ENCODE results near the gene PPP1R3D. TPM values are rescaled to one million over a fixed set of nuclear protein-coding genes. Genes with fewer than 3 reads are reported as not detected.
A peak's percentile ranks its signal among the peaks of the same experiment; 100 is the strongest.

The PPP1R3D gene
- total and polyA plus RNA-seq, 2 of the 13 experiments (the other 11 are each of a cell fraction or from before 2014, with no cell fraction given): 1.2 to 3.7 TPM

DNA sequence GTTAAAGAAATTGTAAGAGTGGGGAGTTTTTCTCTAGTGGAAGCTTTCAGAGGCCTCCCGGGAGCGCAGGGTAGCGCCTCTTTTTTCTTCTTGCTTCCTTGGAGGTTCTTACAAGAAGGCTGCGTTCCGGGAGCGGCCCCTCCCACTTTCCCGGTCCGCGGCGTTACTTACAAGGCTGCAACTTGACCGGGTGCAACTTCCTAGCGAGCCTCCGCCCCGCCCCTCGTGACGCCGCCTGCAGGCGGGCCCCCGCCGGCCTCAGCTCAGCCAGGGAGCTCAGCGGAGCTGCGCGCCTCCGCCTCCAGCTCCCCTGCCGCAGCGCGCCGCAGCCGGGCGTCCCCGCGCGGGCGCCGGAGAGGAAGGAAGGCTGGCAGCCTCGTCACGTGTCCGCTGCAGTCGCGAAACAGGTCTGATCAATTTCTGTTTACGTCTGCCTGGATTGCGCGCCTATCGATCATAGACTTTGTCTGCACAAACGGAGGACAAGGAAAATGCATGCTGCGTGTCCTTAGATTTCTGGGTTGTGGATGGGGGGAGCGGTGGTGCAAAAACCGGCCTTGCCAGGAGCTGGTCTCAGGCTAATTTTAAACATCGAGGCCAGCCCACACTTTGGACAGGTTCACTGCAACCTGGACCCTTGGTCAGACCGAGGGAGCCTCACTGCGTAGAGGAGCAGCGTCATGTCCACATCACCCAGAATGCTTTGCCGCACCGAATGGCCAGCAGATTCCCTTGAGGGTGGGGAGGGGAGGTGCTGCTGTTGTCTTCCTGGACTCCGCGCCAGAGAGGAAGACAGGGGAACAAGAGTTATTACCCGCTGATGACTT is at the start of gene PPP1R3D, which contains the start of gene FAM217B (continued):
- peak; percentile 74; the same call in 1 of the 2 replicates for TF ChIP-seq HIVEP1 (CRISPR knock-in tag; IDR thresholded peaks at IDR 0.05)
- peak; percentile 95 for TF ChIP-seq ZNF709 (CRISPR knock-in tag; IDR thresholded peaks at IDR 0.05)
- TF ChIP-seq FOSL1 (CRISPR knock-in tag; IDR thresholded peaks at IDR 0.05; ENCODE audit: borderline replicate concordance): no peak
- TF ChIP-seq, protein P1, sequence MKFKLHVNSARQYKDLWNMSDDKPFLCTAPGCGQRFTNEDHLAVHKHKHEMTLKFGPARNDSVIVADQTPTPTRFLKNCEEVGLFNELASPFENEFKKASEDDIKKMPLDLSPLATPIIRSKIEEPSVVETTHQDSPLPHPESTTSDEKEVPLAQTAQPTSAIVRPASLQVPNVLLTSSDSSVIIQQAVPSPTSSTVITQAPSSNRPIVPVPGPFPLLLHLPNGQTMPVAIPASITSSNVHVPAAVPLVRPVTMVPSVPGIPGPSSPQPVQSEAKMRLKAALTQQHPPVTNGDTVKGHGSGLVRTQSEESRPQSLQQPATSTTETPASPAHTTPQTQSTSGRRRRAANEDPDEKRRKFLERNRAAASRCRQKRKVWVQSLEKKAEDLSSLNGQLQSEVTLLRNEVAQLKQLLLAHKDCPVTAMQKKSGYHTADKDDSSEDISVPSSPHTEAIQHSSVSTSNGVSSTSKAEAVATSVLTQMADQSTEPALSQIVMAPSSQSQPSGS (CRISPR knock-in tag; IDR thresholded peaks at IDR 0.05): peak; percentile 68; the same call in 1 of the 2 replicates
- peak; percentile 49; the same call in 1 of the 2 replicates for TF ChIP-seq KLF13 (CRISPR knock-in tag; IDR thresholded peaks at IDR 0.05)
- peak; percentile 84; the same call in 1 of the 2 replicates for TF ChIP-seq ZSCAN25 (CRISPR knock-in tag; IDR thresholded peaks at IDR 0.05)
- no peak for TF ChIP-seq ZNF256 (CRISPR knock-in tag; conservative IDR thresholded peaks at IDR 0.05)
- TF ChIP-seq MIER2 (CRISPR knock-in tag; IDR thresholded peaks at IDR 0.05): no peak
- TF ChIP-seq, protein P2, sequence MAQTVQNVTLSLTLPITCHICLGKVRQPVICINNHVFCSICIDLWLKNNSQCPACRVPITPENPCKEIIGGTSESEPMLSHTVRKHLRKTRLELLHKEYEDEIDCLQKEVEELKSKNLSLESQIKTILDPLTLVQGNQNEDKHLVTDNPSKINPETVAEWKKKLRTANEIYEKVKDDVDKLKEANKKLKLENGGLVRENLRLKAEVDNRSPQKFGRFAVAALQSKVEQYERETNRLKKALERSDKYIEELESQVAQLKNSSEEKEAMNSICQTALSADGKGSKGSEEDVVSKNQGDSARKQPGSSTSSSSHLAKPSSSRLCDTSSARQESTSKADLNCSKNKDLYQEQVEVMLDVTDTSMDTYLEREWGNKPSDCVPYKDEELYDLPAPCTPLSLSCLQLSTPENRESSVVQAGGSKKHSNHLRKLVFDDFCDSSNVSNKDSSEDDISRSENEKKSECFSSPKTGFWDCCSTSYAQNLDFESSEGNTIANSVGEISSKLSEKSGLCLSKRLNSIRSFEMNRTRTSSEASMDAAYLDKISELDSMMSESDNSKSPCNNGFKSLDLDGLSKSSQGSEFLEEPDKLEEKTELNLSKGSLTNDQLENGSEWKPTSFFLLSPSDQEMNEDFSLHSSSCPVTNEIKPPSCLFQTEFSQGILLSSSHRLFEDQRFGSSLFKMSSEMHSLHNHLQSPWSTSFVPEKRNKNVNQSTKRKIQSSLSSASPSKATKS (CRISPR knock-in tag; IDR thresholded peaks at IDR 0.05): no peak
- TF ChIP-seq, protein P3, sequence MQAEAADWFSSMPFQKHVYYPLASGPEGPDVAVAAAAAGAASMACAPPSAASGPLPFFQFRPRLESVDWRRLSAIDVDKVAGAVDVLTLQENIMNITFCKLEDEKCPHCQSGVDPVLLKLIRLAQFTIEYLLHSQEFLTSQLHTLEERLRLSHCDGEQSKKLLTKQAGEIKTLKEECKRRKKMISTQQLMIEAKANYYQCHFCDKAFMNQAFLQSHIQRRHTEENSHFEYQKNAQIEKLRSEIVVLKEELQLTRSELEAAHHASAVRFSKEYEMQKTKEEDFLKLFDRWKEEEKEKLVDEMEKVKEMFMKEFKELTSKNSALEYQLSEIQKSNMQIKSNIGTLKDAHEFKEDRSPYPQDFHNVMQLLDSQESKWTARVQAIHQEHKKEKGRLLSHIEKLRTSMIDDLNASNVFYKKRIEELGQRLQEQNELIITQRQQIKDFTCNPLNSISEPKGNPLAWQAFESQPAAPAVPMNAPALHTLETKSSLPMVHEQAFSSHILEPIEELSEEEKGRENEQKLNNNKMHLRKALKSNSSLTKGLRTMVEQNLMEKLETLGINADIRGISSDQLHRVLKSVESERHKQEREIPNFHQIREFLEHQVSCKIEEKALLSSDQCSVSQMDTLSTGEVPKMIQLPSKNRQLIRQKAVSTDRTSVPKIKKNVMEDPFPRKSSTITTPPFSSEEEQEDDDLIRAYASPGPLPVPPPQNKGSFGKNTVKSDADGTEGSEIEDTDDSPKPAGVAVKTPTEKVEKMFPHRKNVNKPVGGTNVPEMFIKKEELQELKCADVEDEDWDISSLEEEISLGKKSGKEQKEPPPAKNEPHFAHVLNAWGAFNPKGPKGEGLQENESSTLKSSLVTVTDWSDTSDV (CRISPR knock-in tag; IDR thresholded peaks at IDR 0.05): no peak
- TF ChIP-seq ZNF883 (CRISPR knock-in tag; IDR thresholded peaks at IDR 0.05; ENCODE audit: not compliant biosample characterization): peak; percentile 96
- no peak; the same call in none of the 2 replicates for TF ChIP-seq BRD4 (CRISPR knock-in tag; IDR thresholded peaks at IDR 0.05)
- TF ChIP-seq PHF5A (CRISPR knock-in tag; IDR thresholded peaks at IDR 0.05; ENCODE audit: low read depth, unreplicated experiment): peak; percentile 22
- peak; percentile 82 for TF ChIP-seq PHF20 (CRISPR knock-in tag; IDR thresholded peaks at IDR 0.05)
- TF ChIP-seq JDP2 (CRISPR knock-in tag; IDR thresholded peaks at IDR 0.05; ENCODE audit: borderline replicate concordance): no peak
- no peak for TF ChIP-seq ZNF10 (CRISPR knock-in tag; IDR thresholded peaks at IDR 0.05; ENCODE audit: borderline replicate concordance, low read depth)
- TF ChIP-seq ZNF678 (CRISPR knock-in tag; IDR thresholded peaks at IDR 0.05): 0 out of 2 replicates have a peak, but pooled peaks have one; percentile 69
- TF ChIP-seq, protein P4, sequence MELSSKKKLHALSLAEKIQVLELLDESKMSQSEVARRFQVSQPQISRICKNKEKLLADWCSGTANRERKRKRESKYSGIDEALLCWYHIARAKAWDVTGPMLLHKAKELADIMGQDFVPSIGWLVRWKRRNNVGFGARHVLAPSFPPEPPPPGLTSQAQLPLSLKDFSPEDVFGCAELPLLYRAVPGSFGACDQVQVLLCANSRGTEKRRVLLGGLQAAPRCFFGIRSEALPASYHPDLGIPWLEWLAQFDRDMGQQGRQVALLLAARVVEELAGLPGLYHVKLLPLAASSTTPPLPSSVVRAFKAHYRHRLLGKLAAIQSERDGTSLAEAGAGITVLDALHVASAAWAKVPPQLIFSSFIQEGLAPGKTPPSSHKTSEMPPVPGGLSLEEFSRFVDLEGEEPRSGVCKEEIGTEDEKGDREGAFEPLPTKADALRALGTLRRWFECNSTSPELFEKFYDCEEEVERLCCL (CRISPR knock-in tag; IDR thresholded peaks at IDR 0.05; ENCODE audit: borderline replicate concordance): peak; percentile 76; the same call in 1 of the 2 replicates
- TF ChIP-seq ZNF549 (CRISPR knock-in tag; IDR thresholded peaks at IDR 0.05): no peak
- TF ChIP-seq MEF2D (CRISPR knock-in tag; IDR thresholded peaks at IDR 0.05): peak; percentile 69; the same call in 1 of the 2 replicates

All from HepG2 (cell line).